Amniotic epithelial cell (primary cell): ENCODE results near the gene RABL3.
A peak's percentile ranks its signal among the peaks of the same experiment; 100 is the strongest.
"Not testable (repeated sequence)": the region's sequence is repeated elsewhere in the genome, so short reads cannot be mapped to it uniquely, and the experiment has no call there.

Experiments used
- DNase-seq: peaks from one replicate; pipeline ENCODE4 v3.0.0-alpha.2; 2010; ENCODE audit warnings: low read depth

RABL3 gene

DNA sequence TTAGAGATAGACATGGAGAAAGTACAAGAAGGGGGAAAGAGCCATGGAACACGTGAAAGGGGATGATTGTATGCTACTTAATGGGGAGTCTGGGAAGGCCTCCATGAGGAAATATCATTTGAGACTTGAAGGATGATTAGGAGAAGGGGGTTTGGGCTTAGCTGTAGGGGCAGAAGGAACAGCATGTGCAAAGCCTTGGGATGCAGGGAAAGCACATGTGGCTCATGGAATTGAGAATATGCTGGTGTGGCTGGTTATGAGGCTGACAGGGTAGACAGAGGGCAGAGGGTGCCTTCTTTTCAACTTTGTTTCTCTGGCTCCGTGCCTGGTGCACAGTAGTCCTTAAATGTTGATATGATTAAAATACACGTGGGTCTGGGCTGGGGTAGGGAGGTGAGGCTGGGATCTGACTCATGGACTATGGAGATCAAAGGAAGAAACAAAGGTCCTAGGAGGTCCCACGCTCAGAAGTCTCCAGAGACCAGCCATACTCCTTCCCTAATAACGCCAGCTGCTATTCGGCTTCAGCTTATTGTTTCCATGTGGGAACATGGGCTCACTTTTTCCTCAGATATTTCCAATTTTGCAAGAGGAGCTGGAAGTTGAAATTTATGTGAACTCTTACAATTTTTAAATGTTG is 1.4 kb upstream of the RABL3 start:
- DNase-seq, result no peak

GRCh38 chr3:120742849-120743365 is 591 bp upstream of the RABL3 start:
- DNase-seq, result peak; percentile 24

DNA sequence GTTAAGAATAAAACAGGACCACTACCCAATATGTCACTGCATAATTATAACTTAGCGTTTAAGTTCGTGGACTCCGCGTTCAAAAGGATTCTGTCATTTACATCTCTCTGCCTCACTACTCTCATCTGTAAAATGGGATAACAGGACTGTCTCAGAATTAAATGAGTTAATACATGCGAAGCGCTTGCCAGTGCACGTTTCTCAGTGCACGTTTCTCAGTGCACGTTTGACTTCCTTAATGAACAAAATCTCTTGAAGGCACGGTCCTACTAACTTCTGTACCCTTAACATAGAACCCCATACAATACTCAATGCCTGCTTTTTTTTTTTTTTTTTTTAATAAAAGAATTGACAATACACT is 499 bp downstream of the RABL3 start:
- peak; percentile 44 for DNase-seq

GRCh38 chr3:120741320-120741719 is 996 bp downstream of the RABL3 start:
- no peak for DNase-seq

DNA sequence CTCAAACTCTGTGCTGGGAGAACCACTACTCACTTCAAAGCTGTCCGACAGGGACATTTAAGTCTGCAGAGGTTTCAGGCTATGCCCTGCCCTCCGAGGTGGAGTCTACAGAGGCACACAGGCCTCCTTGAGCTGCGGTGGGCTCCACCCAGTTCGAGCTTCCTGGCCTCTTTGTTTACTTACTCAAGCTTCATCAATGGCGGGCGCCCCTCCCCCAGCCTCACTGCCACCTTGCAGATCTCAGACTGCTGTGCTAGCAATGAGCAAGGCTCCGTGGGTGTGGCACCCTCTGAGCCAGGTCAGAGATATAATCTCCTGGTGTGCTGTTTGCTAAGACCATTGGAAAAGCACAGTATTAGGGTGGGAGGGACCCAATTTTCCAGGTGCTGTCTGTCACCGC is 4.3 kb downstream of the RABL3 start:
- DNase-seq, result not testable (repeated sequence)

- no peak for DNase-seq
Observed at GRCh38 chr3:120730576-120731542, 11.5 kb downstream of the RABL3 start.

DNA sequence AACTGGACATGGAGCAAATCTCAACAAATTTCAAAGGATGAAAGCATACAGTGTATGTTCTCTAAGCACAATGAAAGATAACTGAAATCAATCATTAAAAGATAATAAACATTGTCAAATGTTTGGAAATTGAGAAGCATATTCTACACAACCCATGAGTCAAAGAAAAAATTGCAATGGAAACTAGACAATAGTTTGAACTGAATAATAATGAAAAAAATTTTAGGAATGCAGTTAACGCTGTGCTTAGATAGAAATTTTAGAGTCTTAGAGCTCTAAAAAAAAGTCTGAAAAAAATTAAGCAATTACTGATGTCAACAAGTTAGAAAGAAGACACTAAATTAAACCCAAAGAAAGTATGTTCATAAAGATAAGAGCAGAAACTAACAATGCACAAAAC is 15.5 kb downstream of the RABL3 start:
- peak; percentile 13 for DNase-seq

DNA sequence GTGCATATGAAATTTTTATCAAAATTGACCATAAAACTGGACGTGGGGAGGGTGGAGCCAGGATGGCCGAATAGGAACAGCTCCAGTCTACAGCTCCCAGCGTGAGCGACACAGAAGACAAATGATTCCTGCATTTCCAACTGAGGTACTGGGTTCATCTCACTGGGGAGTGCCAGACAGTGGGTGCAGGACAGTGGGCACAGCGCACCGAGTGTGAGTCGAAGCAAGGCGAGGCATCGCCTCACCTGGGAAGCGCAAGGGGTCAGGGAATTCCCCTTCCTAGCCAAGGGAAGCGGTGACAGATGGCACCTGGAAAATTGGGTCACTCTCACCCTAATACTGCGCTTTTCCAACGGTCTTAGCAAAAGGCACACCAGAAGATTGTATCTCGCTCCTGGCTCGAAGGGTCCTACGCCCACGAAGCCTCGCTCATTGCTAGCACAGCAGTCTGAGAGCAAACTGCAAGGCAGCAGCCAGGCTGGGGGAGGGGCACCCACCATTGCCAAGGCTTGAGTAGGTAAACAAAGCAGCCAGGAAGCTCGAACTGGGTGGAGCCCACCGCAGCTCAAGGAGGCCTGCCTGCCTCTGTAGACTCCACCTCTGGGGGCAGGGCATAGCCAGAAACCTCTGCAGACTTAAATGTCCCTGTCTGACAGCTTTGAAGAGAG is 23.0 kb downstream of the RABL3 start:
- DNase-seq, result peak; percentile 17

- no peak for DNase-seq
Observed at GRCh38 chr3:120713262-120713661, 29.1 kb downstream of the RABL3 start.

- DNase-seq, result no peak
Observed at GRCh38 chr3:120710369-120710768, 31.9 kb downstream of the RABL3 start.

- DNase-seq, result no peak
Observed at GRCh38 chr3:120708408-120708807, 33.9 kb downstream of the RABL3 start.

GRCh38 chr3:120706950-120707349 is 35.4 kb downstream of the RABL3 start:
- DNase-seq, result no peak

- DNase-seq, result peak; percentile 59
Observed at GRCh38 chr3:120705884-120706582, 36.3 kb downstream of the RABL3 start.

- DNase-seq, result no peak
Observed at GRCh38 chr3:120699333-120699732, 43.0 kb downstream of the RABL3 start.

- DNase-seq, result peak; percentile 74
Observed at GRCh38 chr3:120693439-120694171, 48.7 kb downstream of the RABL3 start.

GRCh38 chr3:120689395-120689794 is 52.9 kb downstream of the RABL3 start:
- DNase-seq, result no peak

GRCh38 chr3:120688121-120688520 is 54.2 kb downstream of the RABL3 start:
- peak; percentile 49 for DNase-seq

GRCh38 chr3:120685411-120685810 is 56.9 kb downstream of the RABL3 start:
- DNase-seq, result no peak

DNA sequence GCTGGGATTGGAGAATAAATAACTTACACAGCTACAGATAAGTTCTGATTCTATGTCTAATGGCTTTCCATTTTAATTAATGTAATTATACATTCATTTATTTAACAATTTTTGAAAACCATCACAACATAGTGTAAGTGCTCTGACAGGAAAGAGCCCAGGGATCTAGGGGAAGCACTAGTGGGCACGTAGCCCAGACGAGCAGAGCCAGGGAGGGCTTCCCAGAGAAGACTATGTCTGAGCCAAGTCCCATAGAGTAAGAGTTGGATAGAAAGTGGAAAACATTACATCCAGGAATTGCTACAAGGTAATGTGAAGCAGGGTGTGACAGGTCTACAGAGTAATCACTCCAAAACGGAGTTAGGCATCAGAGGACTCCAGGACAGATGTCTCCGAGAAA is 57.4 kb downstream of the RABL3 start:
- no peak for DNase-seq

GRCh38 chr3:120683671-120684301 is 58.5 kb downstream of the RABL3 start:
- no peak for DNase-seq

- no peak for DNase-seq
Observed at GRCh38 chr3:120683213-120683612, 59.1 kb downstream of the RABL3 start.
